HPDE6-E6E7 (cell line): ENCODE measurements around the gene CST7.
"Not testable (repeated sequence)": the region's sequence is repeated elsewhere in the genome, so short reads cannot be mapped to it uniquely, and the experiment has no call there.

Experiments
- DNase-seq: peaks from one replicate; pipeline ENCODE4 v3.0.0; 2011; ENCODE audit warnings: missing footprints; ENCODE audit errors: extremely low spot score

Gene CST7

GRCh38 chr20:24929867-24930723 is 19.0 kb upstream of the CST7 start:
- DNase-seq, result peak; percentile 83

GRCh38 chr20:24930724-24931688 is 18.1 kb upstream of the CST7 start:
- not testable (repeated sequence) for DNase-seq

GRCh38 chr20:24931893-24932292 is 17.2 kb upstream of the CST7 start:
- DNase-seq, result not testable (repeated sequence)

- no peak for DNase-seq
These were observed 15.7 kb upstream of the CST7 start for GRCh38 chr20:24933266-24933908.

GRCh38 chr20:24934101-24934661 is 14.9 kb upstream of the CST7 start:
- no peak for DNase-seq

- no peak for DNase-seq
These were observed 14.4 kb upstream of the CST7 start for GRCh38 chr20:24934716-24935115.

GRCh38 chr20:24935140-24935539 is 13.9 kb upstream of the CST7 start:
- DNase-seq, result no peak

GRCh38 chr20:24935766-24936525 is 13.1 kb upstream of the CST7 start:
- DNase-seq, result no peak

- no peak for DNase-seq
These were observed 12.3 kb upstream of the CST7 start for GRCh38 chr20:24936526-24937407.

GRCh38 chr20:24937579-24937978 is 11.5 kb upstream of the CST7 start:
- DNase-seq, result no peak

GRCh38 chr20:24938498-24938897 is 10.6 kb upstream of the CST7 start:
- DNase-seq, result no peak

GRCh38 chr20:24939036-24939435 is 10.0 kb upstream of the CST7 start:
- DNase-seq, result no peak

- no peak for DNase-seq
These were observed 6.4 kb upstream of the CST7 start for GRCh38 chr20:24942679-24943078.

GRCh38 chr20:24943196-24943595 is 5.9 kb upstream of the CST7 start:
- no peak for DNase-seq

GRCh38 chr20:24943731-24944130 is 5.3 kb upstream of the CST7 start:
- DNase-seq, result no peak

- not testable (repeated sequence) for DNase-seq
These were observed 2.7 kb upstream of the CST7 start for GRCh38 chr20:24946376-24946775.

GRCh38 chr20:24948396-24948938 is 602 bp upstream of the CST7 start:
- not testable (repeated sequence) for DNase-seq

- DNase-seq, result no peak
These were observed 673 bp downstream of the CST7 start for GRCh38 chr20:24949756-24950127.

- no peak for DNase-seq
These were observed 1.2 kb downstream of the CST7 start for GRCh38 chr20:24950128-24950835.
